Measurements from ENCODE around the gene PSD.

Gene PSD

DNA sequence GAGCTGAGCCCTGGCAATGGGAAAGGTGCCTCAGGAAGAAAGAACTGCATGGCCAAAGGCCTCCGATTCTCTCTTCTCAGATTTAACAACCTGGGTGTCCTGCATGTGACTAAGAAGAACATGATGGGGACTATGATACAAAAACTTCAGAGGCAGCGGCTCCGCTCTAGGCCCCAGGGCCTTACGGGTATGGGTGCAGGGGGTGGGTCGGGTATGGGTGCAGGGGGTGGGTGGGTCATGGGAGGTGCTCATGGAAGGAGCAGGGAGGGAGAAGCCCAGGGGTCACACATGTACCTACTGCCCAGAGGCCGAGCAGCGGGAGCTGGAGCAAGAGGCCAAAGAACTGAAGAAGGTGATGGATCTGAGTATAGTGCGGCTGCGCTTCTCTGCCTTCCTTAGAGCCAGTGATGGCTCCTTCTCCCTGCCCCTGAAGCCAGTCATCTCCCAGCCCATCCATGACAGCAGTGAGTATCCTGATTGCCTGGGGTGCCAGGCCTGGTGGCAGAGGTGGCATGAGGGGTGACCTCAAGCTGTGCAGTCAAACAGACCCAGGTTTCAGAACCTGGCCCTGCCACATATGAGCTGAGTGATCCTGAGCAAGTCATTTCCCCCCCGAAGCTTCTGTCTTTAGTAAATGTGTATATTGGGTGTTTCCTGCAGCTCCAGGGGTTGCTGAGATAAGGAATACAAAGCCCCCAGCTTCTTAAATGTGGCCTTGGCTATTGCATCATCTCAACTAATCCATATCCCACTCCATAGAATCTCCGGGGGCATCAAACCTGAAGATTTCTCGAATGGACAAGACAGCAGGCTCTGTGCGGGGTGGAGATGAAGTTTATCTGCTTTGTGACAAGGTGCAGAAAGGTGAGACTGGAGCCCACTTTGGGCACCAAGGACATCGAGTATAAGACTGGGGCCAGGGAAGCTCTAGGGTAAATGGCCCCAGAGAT lies 21.1 kb downstream of the PSD start:
- H3K27ac ChIP-seq (ENCODE audit: extremely low read depth, low read depth, low read length): no peak overlapping the region
- POLR2A ChIA-PET: interaction anchor here (0.6 kb wide), 2 partner anchors 47 to 167 kb away, joined by 3 to 4 read pairs; no protein-coding TSS in a partner anchor
- CTCF ChIA-PET: interaction anchor here (0.8 to 5.7 kb wide), 12 partner anchors 12 to 186 kb away, joined by 3 to 60 read pairs (median 4); partner anchors contain the start of gene FBXL15
- peaks cover 0 to 24% of the 10 kb centered on the region in 2 experiments; a peak in 1 of 3 replicates for H3K36me3 ChIP-seq (ENCODE audit: control insufficient read depth in 2 of 2, insufficient read depth in 1 of 2, low read length in 2 of 2)
- TF ChIP-seq ZBTB21 (tag by site-specific recombination; IDR thresholded peaks at IDR 0.05) (no peak), MEIS1 (CRISPR knock-in tag; IDR thresholded peaks at IDR 0.05; ENCODE audit: borderline replicate concordance) (no peak), ZNF362 (tag by site-specific recombination; IDR thresholded peaks at IDR 0.05) (no peak), ZNF423 (tag by site-specific recombination; IDR thresholded peaks at IDR 0.05) (no peak), ZNF843 (tag by site-specific recombination; IDR thresholded peaks at IDR 0.05) (no peak), TCF7L2 (IDR thresholded peaks at IDR 0.05; ENCODE audit: borderline replicate concordance, low read depth, low read length) (no peak), ZNF366 (tag by site-specific recombination; conservative IDR thresholded peaks at IDR 0.05) (no peak), ZNF416 (tag by site-specific recombination; IDR thresholded peaks at IDR 0.05) (no peak), ZXDB (tag by site-specific recombination; IDR thresholded peaks at IDR 0.05) (no peak), WT1 (tag by site-specific recombination; IDR thresholded peaks at IDR 0.05) (no peak), EGR2 (tag by site-specific recombination; IDR thresholded peaks at IDR 0.05; ENCODE audit: low read depth) (no peak)
- TF ChIP-seq, protein P1, sequence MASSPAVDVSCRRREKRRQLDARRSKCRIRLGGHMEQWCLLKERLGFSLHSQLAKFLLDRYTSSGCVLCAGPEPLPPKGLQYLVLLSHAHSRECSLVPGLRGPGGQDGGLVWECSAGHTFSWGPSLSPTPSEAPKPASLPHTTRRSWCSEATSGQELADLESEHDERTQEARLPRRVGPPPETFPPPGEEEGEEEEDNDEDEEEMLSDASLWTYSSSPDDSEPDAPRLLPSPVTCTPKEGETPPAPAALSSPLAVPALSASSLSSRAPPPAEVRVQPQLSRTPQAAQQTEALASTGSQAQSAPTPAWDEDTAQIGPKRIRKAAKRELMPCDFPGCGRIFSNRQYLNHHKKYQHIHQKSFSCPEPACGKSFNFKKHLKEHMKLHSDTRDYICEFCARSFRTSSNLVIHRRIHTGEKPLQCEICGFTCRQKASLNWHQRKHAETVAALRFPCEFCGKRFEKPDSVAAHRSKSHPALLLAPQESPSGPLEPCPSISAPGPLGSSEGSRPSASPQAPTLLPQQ (tag by site-specific recombination; IDR thresholded peaks at IDR 0.05): no peak
- no peaks in the 10 kb centered on the region for H3K9me3 ChIP-seq (ENCODE audit: control insufficient read depth, insufficient read depth, low read depth, low read length)
- H3K4me3 ChIP-seq (ENCODE audit: low read depth, low read length): no peak overlapping the region
- H3K4me1 ChIP-seq (ENCODE audit: control insufficient read depth, insufficient read depth, low read length): peaks cover 5% of the 10 kb centered on the region; the same call in 1 of the 2 replicates

DNA sequence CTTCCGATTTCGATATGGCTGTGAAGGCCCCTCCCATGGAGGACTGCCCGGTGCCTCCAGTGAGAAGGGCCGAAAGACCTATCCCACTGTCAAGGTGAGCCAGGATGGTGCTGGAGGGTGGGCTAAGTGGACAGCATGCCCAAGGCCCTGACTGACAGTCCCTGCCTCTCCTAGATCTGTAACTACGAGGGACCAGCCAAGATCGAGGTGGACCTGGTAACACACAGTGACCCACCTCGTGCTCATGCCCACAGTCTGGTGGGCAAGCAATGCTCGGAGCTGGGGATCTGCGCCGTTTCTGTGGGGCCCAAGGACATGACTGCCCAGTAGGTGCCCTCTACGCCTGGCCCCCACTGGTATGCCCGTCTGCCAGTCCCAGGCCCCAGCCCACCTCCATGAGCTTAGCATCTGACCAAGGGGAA lies 21.8 kb downstream of the PSD start:
- TF ChIP-seq ZBTB44 (tag by site-specific recombination; IDR thresholded peaks at IDR 0.05): no peak
- no peak for TF ChIP-seq ZNF555 (tag by site-specific recombination; conservative IDR thresholded peaks at IDR 0.05)
- no peak for TF ChIP-seq ZNF544 (tag by site-specific recombination; IDR thresholded peaks at IDR 0.05)
- TF ChIP-seq BCL11B (tag by site-specific recombination; IDR thresholded peaks at IDR 0.05; ENCODE audit: low read depth): no peak
- no peak for TF ChIP-seq SP7 (tag by site-specific recombination; IDR thresholded peaks at IDR 0.05)
- no peak for TF ChIP-seq ZNF146 (tag by site-specific recombination; IDR thresholded peaks at IDR 0.05)
- TF ChIP-seq, protein P2, sequence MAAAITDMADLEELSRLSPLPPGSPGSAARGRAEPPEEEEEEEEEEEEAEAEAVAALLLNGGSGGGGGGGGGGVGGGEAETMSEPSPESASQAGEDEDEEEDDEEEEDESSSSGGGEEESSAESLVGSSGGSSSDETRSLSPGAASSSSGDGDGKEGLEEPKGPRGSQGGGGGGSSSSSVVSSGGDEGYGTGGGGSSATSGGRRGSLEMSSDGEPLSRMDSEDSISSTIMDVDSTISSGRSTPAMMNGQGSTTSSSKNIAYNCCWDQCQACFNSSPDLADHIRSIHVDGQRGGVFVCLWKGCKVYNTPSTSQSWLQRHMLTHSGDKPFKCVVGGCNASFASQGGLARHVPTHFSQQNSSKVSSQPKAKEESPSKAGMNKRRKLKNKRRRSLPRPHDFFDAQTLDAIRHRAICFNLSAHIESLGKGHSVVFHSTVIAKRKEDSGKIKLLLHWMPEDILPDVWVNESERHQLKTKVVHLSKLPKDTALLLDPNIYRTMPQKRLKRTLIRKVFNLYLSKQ (tag by site-specific recombination; IDR thresholded peaks at IDR 0.05; ENCODE audit: borderline replicate concordance): no peak
- H3K4me3 ChIP-seq (ENCODE audit: low read depth, low read length): no peak overlapping the region
- ChIA-PET CTCF (interaction anchor here (0.8 to 4.5 kb wide), 8 partner anchors 13 to 187 kb away, joined by 3 to 57 read pairs (median 4); partner anchors contain the start of gene FBXL15), POLR2A (no interaction called here)
- no peaks in the 10 kb centered on the region for H3K9me3 ChIP-seq (ENCODE audit: control insufficient read depth, insufficient read depth, low read depth, low read length)
- peaks cover 0 to 23% of the 10 kb centered on the region in 2 experiments; a peak in 1 of 3 replicates for H3K36me3 ChIP-seq (ENCODE audit: control insufficient read depth in 2 of 2, insufficient read depth in 1 of 2, low read length in 2 of 2)
- H3K27ac ChIP-seq (ENCODE audit: extremely low read depth, low read depth, low read length): no peak overlapping the region
- H3K4me1 ChIP-seq (ENCODE audit: control insufficient read depth, insufficient read depth, low read length): peaks cover 5% of the 10 kb centered on the region; the same call in 1 of the 2 replicates

All from HEK293 (cell line).